PFSK-1 (cell line): ENCODE measurements around the gene AFF2.

Experiments
- FOXP2 ChIP-seq: optimal IDR thresholded peaks from 2 replicates; pipeline ENCODE3; 2011; ENCODE audit warnings: borderline replicate concordance, control low read depth, inconsistent platforms; ENCODE audit not compliant: insufficient read depth; ENCODE audit errors: extremely low read length, extremely low read depth
- POLR2AphosphoS5 ChIP-seq: IDR thresholded peaks from 2 replicates; pipeline ENCODE4 v1.6.1; 2012; ENCODE audit warnings: low read depth, mild to moderate bottlenecking, control low read depth, low read length, moderate library complexity
- REST ChIP-seq, 2 experiments: IDR thresholded peaks; 2 replicates each; pipeline versions ENCODE4 v1.6.1 to v1.8.0; 2011 to 2012; ENCODE audit warnings: low read depth in 2 of 2, low read length in 2 of 2, control low read depth in 1 of 2, inconsistent platforms in 1 of 2, mild to moderate bottlenecking in 1 of 2, moderate library complexity in 1 of 2; ENCODE audit not compliant: insufficient read depth in 1 of 2
- SIN3A ChIP-seq: IDR thresholded peaks from 2 replicates; pipeline ENCODE4 v1.6.1; 2012; ENCODE audit warnings: mild to moderate bottlenecking, low read length, moderate library complexity, borderline replicate concordance; ENCODE audit not compliant: insufficient read depth
- TAF1 ChIP-seq: IDR thresholded peaks from 2 replicates; pipeline ENCODE4 v1.6.1; 2012; ENCODE audit warnings: low read length, control low read depth, borderline replicate concordance; ENCODE audit not compliant: insufficient read depth

The AFF2 gene

DNA sequence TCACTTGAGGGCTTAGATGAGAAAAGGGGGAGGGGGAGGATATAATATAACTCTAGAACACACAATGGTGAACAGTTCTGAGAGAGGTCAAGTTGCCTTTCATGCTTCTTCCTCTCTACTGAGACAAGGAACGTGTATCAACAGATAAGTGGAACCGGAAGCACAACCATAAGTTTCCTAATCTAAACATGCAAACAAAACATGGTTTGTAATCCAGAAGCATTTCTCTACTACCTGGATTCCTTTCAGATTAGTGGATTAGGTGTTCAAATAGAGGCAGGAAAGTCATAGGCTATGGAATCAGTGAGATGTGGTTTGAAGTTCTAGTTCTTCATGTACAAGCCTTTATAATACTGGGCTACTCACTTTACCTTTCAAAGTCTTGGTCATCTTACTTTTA, 544.1 kb downstream of the AFF2 start:
- TF ChIP-seq POLR2AphosphoS5: no peak
- no peak for TF ChIP-seq TAF1

DNA sequence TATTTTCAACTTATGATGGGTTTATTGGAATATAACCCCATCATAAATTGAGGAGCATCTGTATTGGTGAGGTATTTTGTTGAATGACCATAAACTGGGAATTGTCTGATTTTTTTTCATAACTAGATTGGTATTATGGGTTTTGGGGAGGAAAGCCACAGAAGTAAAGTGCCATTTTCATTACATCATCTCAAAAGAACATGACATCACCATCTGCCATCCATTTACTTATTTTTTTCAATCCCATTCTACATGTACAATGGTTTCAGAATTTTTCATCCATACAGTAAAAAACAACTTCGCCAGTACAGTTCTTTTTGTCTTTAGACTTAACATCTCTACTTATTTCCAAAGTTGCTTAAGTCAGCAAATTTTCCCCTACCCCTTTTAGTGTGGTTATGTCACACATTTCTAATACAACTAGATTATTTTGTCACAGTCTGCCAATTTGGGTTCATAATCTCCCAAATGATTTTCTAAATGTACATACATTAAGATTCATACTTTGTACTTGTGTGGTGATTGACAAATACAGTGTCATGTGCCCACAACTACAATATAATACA, 545.3 kb downstream of the AFF2 start:
- TF ChIP-seq TAF1: no peak
- no peak for TF ChIP-seq POLR2AphosphoS5
- TF ChIP-seq FOXP2: no peak
- TF ChIP-seq SIN3A: no peak
- no peak for TF ChIP-seq REST (IDR thresholded peaks at IDR 0.05; ENCODE audit: insufficient read depth in 1 of 2, low read depth in 2 of 2, low read length in 2 of 2)
